WI38 (cell line): ENCODE results near the gene DOCK1.

Source experiments
- H3K4me3 ChIP-seq: 2 replicates; pipeline ENCODE4 v1.5.1; 2011; ENCODE audit warnings: low read depth, mild to moderate bottlenecking, control low read depth, low read length
- CTCF ChIP-seq: IDR thresholded peaks from 2 replicates; pipeline ENCODE4 v1.5.1; 2012; ENCODE audit warnings: low read depth, mild to moderate bottlenecking, control low read depth, low read length

The DOCK1 gene

GRCh38 chr10:127431525-127431924, 526.3 kb downstream of the DOCK1 start:
- TF ChIP-seq CTCF, result no peak
- no peak overlapping the region for H3K4me3 ChIP-seq

- H3K4me3 ChIP-seq, result no peak overlapping the region
- no peak for TF ChIP-seq CTCF
Measured at GRCh38 chr10:127434006-127434405, 528.8 kb downstream of the DOCK1 start.

- TF ChIP-seq CTCF, result no peak
Measured at GRCh38 chr10:127435246-127435645, 530.0 kb downstream of the DOCK1 start.

GRCh38 chr10:127440371-127440770, 535.1 kb downstream of the DOCK1 start:
- H3K4me3 ChIP-seq, result no peak overlapping the region
- no peak for TF ChIP-seq CTCF

More at GRCh38 chr10:127435246-127435645, 530.0 kb downstream of the DOCK1 start:
- H3K4me3 ChIP-seq, result no peak overlapping the region

- TF ChIP-seq CTCF, result no peak
- H3K4me3 ChIP-seq, result no peak overlapping the region
Measured at GRCh38 chr10:127441350-127442219, 536.4 kb downstream of the DOCK1 start.

GRCh38 chr10:127442220-127442525, 536.9 kb downstream of the DOCK1 start:
- TF ChIP-seq CTCF, result no peak

GRCh38 chr10:127444155-127444554, 538.9 kb downstream of the DOCK1 start:
- TF ChIP-seq CTCF, result no peak

More at GRCh38 chr10:127442220-127442525, 536.9 kb downstream of the DOCK1 start:
- no peak overlapping the region for H3K4me3 ChIP-seq

More at GRCh38 chr10:127444155-127444554, 538.9 kb downstream of the DOCK1 start:
- no peak overlapping the region for H3K4me3 ChIP-seq
